Cardiac muscle cell (in vitro differentiated cells and primary cell): ENCODE data around the gene ASGR2. TPM values are rescaled to one million over a fixed set of nuclear protein-coding genes. Genes with fewer than 3 reads are reported as not detected.
"Not testable (repeated sequence)": the region's sequence is repeated elsewhere in the genome, so short reads cannot be mapped to it uniquely, and the experiment has no call there.

Source experiments
- DNase-seq, 2 donors: peaks; one replicate each; pipeline versions ENCODE4 v3.0.0 to v3.0.0-alpha.2; 2010 to 2017; ENCODE audit warnings: low read depth in 1 of 2, low spot score in 1 of 2
- H3K27ac ChIP-seq: fragments of 200-600 bp; sonication (generic); 2 replicates; pipeline ENCODE4 v1.5.1; 2016
- H3K27me3 ChIP-seq: fragments of 200-600 bp; sonication (generic); 2 replicates; pipeline ENCODE4 v1.6.0; 2016; ENCODE audit warnings: control low read depth
- H3K36me3 ChIP-seq: fragments of 200-600 bp; sonication (generic); 2 replicates; pipeline ENCODE4 v1.5.1; 2016; ENCODE audit warnings: control low read depth
- H3K4me1 ChIP-seq: fragments of 200-600 bp; sonication (generic); 2 replicates; pipeline ENCODE4 v1.8.1; 2017; ENCODE audit warnings: low read depth, mild to moderate bottlenecking, mixed run types
- H3K4me3 ChIP-seq: fragments of 200-600 bp; sonication (generic); 2 replicates; pipeline ENCODE4 v1.5.1; 2016; ENCODE audit warnings: mild to moderate bottlenecking
- H3K9me3 ChIP-seq: fragments of 200-600 bp; sonication (generic); 2 replicates; pipeline ENCODE4 v1.5.1; 2017; ENCODE audit warnings: low read depth, mild to moderate bottlenecking, control low read depth
- CTCF ChIP-seq: IDR thresholded peaks from 2 replicates; pipeline ENCODE4 v1.5.1; 2012; ENCODE audit warnings: low read depth, mild to moderate bottlenecking, low read length
- polyA plus RNA-seq: library from polyadenylated mRNA; unstranded; fragments of >200 nt; fragmentation: Nextera tagmentation; extraction: Ambion mirVana; gene quantifications from 2 replicates; pipeline ENCODE4 v1.2.1, GENCODE V29; 2016
- total RNA-seq: library from RNA; depleted of rRNA; stranded (reverse); fragments of >200 nt; gene quantifications from 2 replicates; pipeline ENCODE4 v1.2.3, GENCODE V29; 2016

ASGR2 gene
- total and polyA plus RNA-seq, 2 experiments from 2014 or later, result 0.10 TPM; not detected in 1

GRCh38 chr17:7122381-7122780, 7.8 kb upstream of the ASGR2 start:
- H3K27ac ChIP-seq, result no peak overlapping the region
- no peaks in the 10 kb centered on the region for H3K27me3 ChIP-seq
- H3K4me1 ChIP-seq, result no peaks in the 10 kb centered on the region
- no peak for TF ChIP-seq CTCF
- no peaks in the 10 kb centered on the region for H3K36me3 ChIP-seq
- no peaks in the 10 kb centered on the region for H3K9me3 ChIP-seq
- DNase-seq, result peak in 1 of 2 donors; percentile 43
- no peak overlapping the region for H3K4me3 ChIP-seq

- H3K27ac ChIP-seq, H3K4me3 ChIP-seq, H3K4me1 ChIP-seq, H3K9me3 ChIP-seq, H3K36me3 ChIP-seq, H3K27me3 ChIP-seq, DNase-seq: not testable (repeated sequence)
Measured at GRCh38 chr17:7120635-7121034, 6.0 kb upstream of the ASGR2 start.

GRCh38 chr17:7120123-7120522, 5.5 kb upstream of the ASGR2 start:
- H3K36me3 ChIP-seq, result no peaks in the 10 kb centered on the region
- no peak overlapping the region for H3K27ac ChIP-seq
- no peak for TF ChIP-seq CTCF
- no peak overlapping the region for H3K4me3 ChIP-seq
- H3K4me1 ChIP-seq, result no peaks in the 10 kb centered on the region
- no peak for DNase-seq
- H3K27me3 ChIP-seq, result no peaks in the 10 kb centered on the region
- H3K9me3 ChIP-seq, result no peaks in the 10 kb centered on the region

- Histone ChIP-seq H3K36me3 (no peaks in the 10 kb centered on the region), H3K27ac (no peak overlapping the region), H3K4me1 (no peaks in the 10 kb centered on the region), H3K9me3 (no peaks in the 10 kb centered on the region), H3K27me3 (no peaks in the 10 kb centered on the region), H3K4me3 (no peak overlapping the region)
- no peak for TF ChIP-seq CTCF
- no peak for DNase-seq
Measured at GRCh38 chr17:7119314-7119713, 4.7 kb upstream of the ASGR2 start.

- H3K4me3 ChIP-seq, result no peak overlapping the region
- H3K4me1 ChIP-seq, result no peaks in the 10 kb centered on the region
- H3K27ac ChIP-seq, result no peak overlapping the region
- peak in 1 of 2 donors; percentile 18 for DNase-seq
- no peaks in the 10 kb centered on the region for H3K9me3 ChIP-seq
- no peak for TF ChIP-seq CTCF
- H3K36me3 ChIP-seq, result no peaks in the 10 kb centered on the region
- H3K27me3 ChIP-seq, result no peaks in the 10 kb centered on the region
Measured at GRCh38 chr17:7114875-7115614, 423 bp upstream of the ASGR2 start.

GRCh38 chr17:7113273-7114071, 1.1 kb downstream of the ASGR2 start:
- Histone ChIP-seq H3K4me3 (no peak overlapping the region), H3K36me3 (no peaks in the 10 kb centered on the region), H3K9me3 (no peaks in the 10 kb centered on the region), H3K27ac (no peak overlapping the region), H3K27me3 (no peaks in the 10 kb centered on the region), H3K4me1 (no peaks in the 10 kb centered on the region)
- no peak for TF ChIP-seq CTCF
- DNase-seq, result no peak
